Right lobe of liver (tissue), 6 donors: ENCODE measurements around the gene CDH4. TPM values are rescaled to one million over a fixed set of nuclear protein-coding genes. Genes with fewer than 3 reads are reported as not detected.

ENCODE experiments used
- ATAC-seq, 4 donors: fragments of 200-7000 bp; cut with Tn5 transposase; one replicate each; pipeline ENCODE4 v1.9.1; 2020; ENCODE audit warnings: mild to moderate bottlenecking in 4 of 4, moderate library complexity in 4 of 4
- DNase-seq, 3 donors: peaks; one replicate each; pipeline ENCODE4 v3.0.0-alpha.2; 2020
- H3K27ac ChIP-seq, 3 donors: fragments of 200-600 bp; one replicate each; pipeline ENCODE4 v1.8.0; 2022
- H3K27me3 ChIP-seq, 2 donors: fragments of 200-600 bp; one replicate each; pipeline ENCODE4 v1.8.0; 2022
- H3K36me3 ChIP-seq, 4 donors: fragments of 200-600 bp; sonication (generic) in 1 of 4; one replicate each; pipeline versions ENCODE4 v1.5.1 to v1.8.0; 2017 to 2022; ENCODE audit warnings: control low read depth in 1 of 4
- H3K4me1 ChIP-seq, 4 donors: fragments of 200-600 bp; sonication (generic) in 1 of 4; one replicate each; pipeline versions ENCODE4 v1.5.1 to v1.8.0; 2017 to 2022; ENCODE audit warnings: control low read depth in 1 of 4
- H3K4me3 ChIP-seq, 3 donors: fragments of 200-600 bp; one replicate each; pipeline ENCODE4 v1.8.0; 2022
- H3K9me3 ChIP-seq, 4 donors: fragments of 200-600 bp; sonication (generic) in 1 of 4; one replicate each; pipeline versions ENCODE4 v1.5.1 to v1.8.0; 2017 to 2022; ENCODE audit warnings: control low read depth in 1 of 4
- POLR2A ChIP-seq: fragments of 450-650 bp; IDR thresholded peaks from one replicate; pipeline ENCODE4 v1.6.1; 2017; ENCODE audit warnings: antibody characterized with exemption, mild to moderate bottlenecking
- WGBS: methylation state at CpG from one replicate; pipeline ENCODE4 v1.1.6; 2018; ENCODE audit warnings: low coverage, low lambda C conversion rate; ENCODE audit not compliant: insufficient coverage; ENCODE audit errors: missing lambda C conversion rate; 5-methylcytosine and 5-hydroxymethylcytosine counted together
- intact Hi-C, 2 donors: fragments of 100-400 bp; cut with DNase I; formaldehyde crosslinking; loops; one replicate each; pipeline versions ENCODE4 v1.11.2 to v1.14.1; 2022
- total RNA-seq, 6 experiments: library from RNA; depleted of rRNA in 2 of 6; stranded (reverse); fragments of >200 nt in 2 of 6; fragmentation: NEBNext Ultra II Directional in 3 of 6; extraction: Animal tissue kit (Norgen Biotek cat#: 25700) in 3 of 6; gene quantifications; one replicate each; pipeline versions ENCODE4 v1.1.0 to v1.2.4, GENCODE V29; 2016 to 2023
- TF ChIP-seq, protein P1 (sequence below), 4 donors: fragments of 200-600 bp in 3 of 4; fragments of 450-650 bp in 1 of 4; IDR thresholded peaks; one replicate each; pipeline versions ENCODE4 v1.5.1 to v1.8.0; 2016 to 2022; ENCODE audit warnings: antibody characterized with exemption in 4 of 4, mild to moderate bottlenecking in 2 of 4
- donor health status: DM: no; HTN: yes; CAD: no.
- donor health status: DM: no; HTN: no; CAD: no.
- donor health status: DM: no; HTN: no; CAD: no.
- donor health status: DM: no; HTN: yes; CAD: no.
- donor health status: DM: no; HTN: yes; CAD: no.

The CDH4 gene
- total RNA-seq, 6 experiments from 2014 or later: 0.02 to 0.14 (median 0.09) TPM; not detected in 3

DNA sequence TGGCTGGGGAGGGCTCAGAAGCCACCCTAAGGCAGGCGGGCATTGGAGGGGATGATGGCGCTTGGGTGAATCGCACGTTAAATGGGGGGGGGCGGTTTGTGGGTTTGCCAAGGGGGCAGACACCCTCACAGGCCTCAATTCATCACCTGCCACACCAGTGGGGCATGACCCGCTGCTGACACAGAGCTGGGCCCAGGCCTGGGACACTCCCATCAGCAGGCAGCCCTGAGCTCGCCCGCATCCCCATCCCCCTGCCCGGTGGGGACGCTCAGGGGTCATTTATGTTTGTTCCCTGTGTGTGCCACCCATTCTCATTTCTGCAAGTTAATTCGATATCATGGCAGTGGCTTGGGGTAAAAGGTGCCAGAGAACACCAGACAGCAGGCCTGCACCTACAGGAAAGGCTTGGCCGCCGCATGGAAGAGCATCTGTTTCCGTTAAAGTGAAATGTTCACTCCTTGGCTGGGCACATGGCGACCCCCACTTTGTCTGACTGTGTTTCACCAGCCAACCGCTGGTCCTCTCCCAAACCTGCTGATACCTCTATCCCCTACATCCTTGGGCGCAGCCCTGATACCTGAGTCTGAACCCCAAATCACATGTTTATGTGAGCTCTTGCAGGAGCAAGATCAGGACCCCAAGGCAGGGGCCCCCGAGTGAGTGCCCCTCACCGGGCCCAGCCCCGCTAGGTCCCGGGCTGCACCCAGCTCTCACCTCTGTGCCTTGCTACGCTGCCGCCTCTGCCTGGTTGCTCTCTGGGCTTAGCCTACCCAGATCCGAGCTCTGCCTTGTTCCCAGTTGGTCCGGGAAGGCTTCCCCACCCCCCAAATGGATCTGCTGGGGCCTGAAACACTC lies 564.8 kb downstream of the CDH4 start:
- WGBS: 43% methylated on average over 9 of the region's 25 CpGs
- Histone ChIP-seq H3K9me3 (no peaks in the 10 kb centered on the region), H3K4me3 (no peak overlapping the region), H3K4me1 (no peaks in the 10 kb centered on the region), H3K36me3 (no peaks in the 10 kb centered on the region), H3K27me3 (no peaks in the 10 kb centered on the region), H3K27ac (no peak overlapping the region)
- ATAC-seq (no peak), DNase-seq (peak in 1 of 3 donors; percentile 34)
- intact Hi-C loops: no loop called here
- TF ChIP-seq POLR2A: no peak
- TF ChIP-seq, protein P1, sequence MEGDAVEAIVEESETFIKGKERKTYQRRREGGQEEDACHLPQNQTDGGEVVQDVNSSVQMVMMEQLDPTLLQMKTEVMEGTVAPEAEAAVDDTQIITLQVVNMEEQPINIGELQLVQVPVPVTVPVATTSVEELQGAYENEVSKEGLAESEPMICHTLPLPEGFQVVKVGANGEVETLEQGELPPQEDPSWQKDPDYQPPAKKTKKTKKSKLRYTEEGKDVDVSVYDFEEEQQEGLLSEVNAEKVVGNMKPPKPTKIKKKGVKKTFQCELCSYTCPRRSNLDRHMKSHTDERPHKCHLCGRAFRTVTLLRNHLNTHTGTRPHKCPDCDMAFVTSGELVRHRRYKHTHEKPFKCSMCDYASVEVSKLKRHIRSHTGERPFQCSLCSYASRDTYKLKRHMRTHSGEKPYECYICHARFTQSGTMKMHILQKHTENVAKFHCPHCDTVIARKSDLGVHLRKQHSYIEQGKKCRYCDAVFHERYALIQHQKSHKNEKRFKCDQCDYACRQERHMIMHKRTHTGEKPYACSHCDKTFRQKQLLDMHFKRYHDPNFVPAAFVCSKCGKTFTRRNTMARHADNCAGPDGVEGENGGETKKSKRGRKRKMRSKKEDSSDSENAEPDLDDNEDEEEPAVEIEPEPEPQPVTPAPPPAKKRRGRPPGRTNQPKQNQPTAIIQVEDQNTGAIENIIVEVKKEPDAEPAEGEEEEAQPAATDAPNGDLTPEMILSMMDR (IDR thresholded peaks at IDR 0.05): no peak

GRCh38 chr20:61817575-61817974 lies 565.5 kb downstream of the CDH4 start:
- WGBS: 50% methylated on average over 10 of the region's 13 CpGs
- intact Hi-C loops: no loop called here

GRCh38 chr20:61818746-61819573 lies 566.9 kb downstream of the CDH4 start:
- no peak for ATAC-seq
- TF ChIP-seq, protein P1 (IDR thresholded peaks at IDR 0.05): no peak
- TF ChIP-seq POLR2A: no peak
- DNase-seq: peak in 2 of 3 donors; percentile 6 to 40

More at GRCh38 chr20:61817575-61817974, 565.5 kb downstream of the CDH4 start:
- H3K9me3 ChIP-seq: no peaks in the 10 kb centered on the region
- no peak overlapping the region for H3K27ac ChIP-seq
- no peaks in the 10 kb centered on the region for H3K36me3 ChIP-seq
- peak in 1 of 3 donors; percentile 26 for DNase-seq
- no peak for ATAC-seq
- H3K4me1 ChIP-seq: no peaks in the 10 kb centered on the region
- no peaks in the 10 kb centered on the region for H3K27me3 ChIP-seq
- H3K4me3 ChIP-seq: no peak overlapping the region
- TF ChIP-seq POLR2A: no peak
- TF ChIP-seq, protein P1 (IDR thresholded peaks at IDR 0.05): no peak

GRCh38 chr20:61819574-61819846 lies 567.4 kb downstream of the CDH4 start:
- DNase-seq (no peak), ATAC-seq (no peak)
- no peak for TF ChIP-seq POLR2A
- TF ChIP-seq, protein P1 (IDR thresholded peaks at IDR 0.05): no peak
- Histone ChIP-seq H3K27ac (no peak overlapping the region), H3K36me3 (no peaks in the 10 kb centered on the region), H3K9me3 (no peaks in the 10 kb centered on the region), H3K27me3 (no peaks in the 10 kb centered on the region), H3K4me1 (no peaks in the 10 kb centered on the region), H3K4me3 (no peak overlapping the region)
- intact Hi-C loops: no loop called here
- 23% methylated on average over 2 of the region's 3 CpGs for WGBS

More at GRCh38 chr20:61818746-61819573, 566.9 kb downstream of the CDH4 start:
- Histone ChIP-seq H3K9me3 (no peaks in the 10 kb centered on the region), H3K4me3 (no peak overlapping the region), H3K36me3 (no peaks in the 10 kb centered on the region), H3K27ac (no peak overlapping the region), H3K27me3 (no peaks in the 10 kb centered on the region), H3K4me1 (no peaks in the 10 kb centered on the region)
- intact Hi-C loops: no loop called here
- 74% methylated on average over 16 of the region's 32 CpGs for WGBS
